Left kidney (tissue), 8 donors: ENCODE results near the gene PTPN21. TPM values are rescaled to one million over a fixed set of nuclear protein-coding genes. Genes with fewer than 3 reads are reported as not detected.

Experiments
- DNase-seq: peaks from one replicate; pipeline ENCODE4 v3.0.0-alpha.2; 2013
- long read RNA-seq, 8 donors: transcript quantifications; one replicate each; lab custom pipeline, GENCODE V29; 2026
- polyA plus RNA-seq: library from polyadenylated mRNA; unstranded; fragments of 120-200 nt; gene quantifications from one replicate; pipeline ENCODE4 v1.2.1, GENCODE V29; 2013; ENCODE audit not compliant: insufficient read length

Gene PTPN21
- 40.8 TPM for polyA plus RNA-seq
- long read RNA-seq, donor 1 = 0 reads
- long read RNA-seq, donor 2, full-length matches to known transcripts = 1 of 1 reads
- long read RNA-seq, donor 2, partial matches to known transcripts = 0 of 1 reads
- long read RNA-seq, donor 2, other reads (novel, unspliced or antisense) = 0 of 1 reads
- long read RNA-seq, donor 3 = 0 reads
- long read RNA-seq, donor 4 = 0 reads
- long read RNA-seq, donor 5, full-length matches to known transcripts = 4 of 4 reads
- long read RNA-seq, donor 5, partial matches to known transcripts = 0 of 4 reads
- long read RNA-seq, donor 5, other reads (novel, unspliced or antisense) = 0 of 4 reads
- long read RNA-seq, donor 6 = 0 reads
- long read RNA-seq, donor 7, partial matches to known transcripts = 5 of 5 reads
- long read RNA-seq, donor 7, other reads (novel, unspliced or antisense) = 0 of 5 reads
- long read RNA-seq, donor 8 = 0 reads

DNA sequence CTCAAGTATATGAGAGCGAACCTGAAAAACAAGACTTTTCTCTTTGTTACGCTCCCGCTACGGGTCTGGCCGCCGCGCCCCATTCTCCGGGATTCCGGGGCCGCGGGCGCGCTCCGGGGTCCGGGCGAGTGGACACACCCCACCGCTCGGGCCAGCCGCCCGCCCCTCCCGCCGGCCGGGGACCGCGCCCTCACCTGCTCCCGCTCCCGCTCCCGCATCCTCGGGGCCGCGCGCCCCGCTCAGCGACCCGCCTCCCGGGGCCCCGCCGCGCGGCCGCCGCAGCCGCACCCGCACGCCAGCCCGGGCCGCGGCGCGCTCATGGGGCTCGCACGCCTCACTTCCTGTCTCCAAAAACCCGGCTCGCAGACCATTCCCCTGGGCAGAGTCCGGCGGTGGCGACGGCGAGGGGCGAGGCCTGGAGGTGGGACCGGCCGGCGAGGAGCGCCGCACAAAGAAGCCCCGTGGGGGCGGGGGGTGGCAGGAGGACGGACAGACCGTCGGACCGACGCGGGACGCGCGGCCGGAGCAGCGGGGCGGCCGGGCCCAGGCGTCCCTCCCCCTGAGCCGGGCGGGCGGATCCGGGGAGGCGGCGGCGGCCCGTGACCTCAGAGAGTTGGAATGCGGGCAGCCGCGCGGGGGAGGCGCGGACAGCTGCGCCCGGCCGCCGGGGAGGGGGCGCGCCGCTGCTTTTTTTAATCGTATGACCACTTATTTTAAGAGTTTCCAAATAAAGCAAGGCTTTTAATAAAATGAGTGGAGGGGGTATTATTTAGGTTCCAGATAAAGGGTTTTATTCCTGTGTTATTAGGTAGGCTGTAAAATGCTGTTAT lies at the start of gene PTPN21:
Gene PTPN21, minus strand, starts transcription at position 551 of the 830 bp plus-strand sequence. CDS start 4,590 bp downstream, outside the sequence.
- peak; percentile 75 for DNase-seq

DNA sequence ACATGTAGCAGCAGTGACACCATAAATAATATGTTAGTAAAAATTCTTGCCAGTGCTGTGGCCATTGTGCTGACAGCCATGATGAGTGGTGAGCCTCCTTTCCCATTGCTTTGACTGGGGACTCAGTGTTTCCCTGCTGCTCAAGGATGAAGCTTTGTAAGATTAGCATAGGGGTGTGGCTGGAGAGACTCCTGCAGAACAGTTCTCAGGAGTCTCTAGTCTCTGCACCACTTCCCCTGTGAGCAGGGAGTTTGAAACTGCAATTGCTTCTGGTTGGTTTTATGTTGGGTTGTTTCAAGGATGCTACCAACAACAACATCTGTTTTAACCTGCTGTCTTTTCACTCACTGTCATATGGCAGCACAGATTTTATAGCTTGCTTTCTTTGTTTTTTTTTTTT lies 49.4 kb upstream of the PTPN21 start:
- no peak for DNase-seq

DNA sequence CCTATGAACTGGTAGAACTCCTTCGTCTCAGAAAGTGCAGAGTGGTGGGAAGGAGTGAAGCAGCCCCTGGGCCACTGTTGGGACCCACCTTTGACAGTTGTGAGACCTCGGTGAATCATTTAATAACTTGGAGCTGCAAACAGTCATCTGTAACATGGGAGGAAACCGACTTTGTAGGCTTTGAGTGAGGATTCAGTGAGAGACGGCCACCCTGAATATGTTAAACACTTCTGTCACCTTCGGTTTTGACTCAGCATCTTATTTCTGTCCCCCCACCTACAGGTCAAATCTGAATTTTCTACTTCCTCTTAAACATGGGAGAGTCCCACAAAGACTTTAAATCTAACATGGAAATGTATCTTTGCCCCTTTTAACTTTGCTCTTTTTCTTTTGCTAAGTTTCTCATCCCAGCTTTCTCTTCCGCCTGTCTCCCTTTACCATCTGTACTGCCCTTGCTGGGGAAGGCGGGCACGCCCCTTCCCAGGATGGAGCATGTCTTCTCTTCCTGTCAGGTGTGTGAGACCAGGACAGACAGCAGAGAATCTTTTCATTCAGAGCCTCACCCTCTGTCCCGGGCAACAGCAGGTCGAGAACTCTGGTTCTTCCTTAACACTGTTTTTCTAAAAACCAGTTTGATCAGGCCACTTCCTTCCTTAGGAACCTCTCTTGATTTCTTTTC lies 45.1 kb upstream of the PTPN21 start:
- DNase-seq = no peak

DNA sequence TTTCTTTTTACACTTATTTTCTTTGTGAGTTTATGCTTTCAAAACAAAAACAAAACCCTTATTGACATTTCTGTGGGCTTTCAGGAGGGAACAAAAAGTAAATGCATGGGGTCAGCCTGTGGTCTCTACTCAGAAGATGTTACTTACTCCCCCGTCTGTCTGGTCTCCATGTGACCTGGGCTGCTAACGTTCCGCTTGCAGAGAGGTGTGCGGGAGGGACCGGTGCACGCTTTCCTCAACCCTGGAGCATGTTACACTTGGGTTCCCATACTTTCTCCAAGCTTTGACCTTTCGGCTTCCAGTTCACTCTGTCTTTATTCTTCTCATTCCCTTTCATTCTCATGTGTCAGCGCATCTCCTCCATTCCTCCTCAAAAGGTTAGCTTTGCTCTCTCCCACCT lies 44.5 kb upstream of the PTPN21 start:
- DNase-seq = no peak

DNA sequence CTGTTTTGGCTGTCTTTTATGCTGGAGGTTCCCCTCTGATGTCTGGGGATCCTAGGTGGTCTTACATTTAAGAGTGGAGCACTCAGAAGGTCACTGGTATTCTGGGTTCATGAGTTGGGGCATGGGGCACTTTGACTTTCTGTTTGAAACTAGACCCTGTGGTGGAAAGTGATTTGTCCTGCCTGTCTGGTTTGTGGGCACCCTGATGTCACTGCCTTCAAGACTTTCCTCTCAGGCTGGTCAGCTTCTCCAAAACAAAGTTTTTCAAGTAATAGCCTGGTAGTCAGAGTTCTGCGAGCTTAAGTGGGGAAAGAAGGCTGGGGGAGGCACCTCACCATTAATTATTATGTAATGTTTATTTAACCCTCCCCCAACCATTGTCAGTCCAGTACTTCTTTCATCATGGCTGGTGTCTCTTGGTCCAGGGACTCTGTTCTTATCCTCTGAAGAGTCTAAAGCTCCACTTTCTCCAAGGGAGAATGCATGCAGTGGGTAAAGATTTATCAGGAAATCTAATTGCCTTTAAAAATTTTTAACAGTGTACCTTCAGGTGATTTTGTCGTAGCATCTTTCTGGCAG lies 43.4 kb upstream of the PTPN21 start:
- no peak for DNase-seq

DNA sequence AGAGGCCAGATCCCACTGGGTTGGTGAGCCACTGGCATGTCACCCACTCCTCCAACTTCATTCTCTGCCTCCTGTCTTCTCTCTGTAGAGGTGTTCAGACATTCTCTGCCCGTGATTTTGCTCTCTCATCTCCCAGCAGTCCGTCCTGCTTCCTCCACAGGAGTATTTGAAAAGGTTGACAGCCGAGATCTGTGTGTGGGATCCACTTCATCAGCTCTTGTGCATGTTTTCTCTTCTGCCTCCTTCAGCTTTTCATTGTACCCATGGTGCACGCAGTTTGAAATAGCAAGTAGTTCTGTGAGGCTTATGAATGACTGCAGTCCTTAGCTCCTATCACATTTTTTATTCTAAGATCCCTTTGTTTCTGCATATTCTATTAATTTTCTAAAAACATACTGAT lies 42.8 kb upstream of the PTPN21 start:
- no peak for DNase-seq

DNA sequence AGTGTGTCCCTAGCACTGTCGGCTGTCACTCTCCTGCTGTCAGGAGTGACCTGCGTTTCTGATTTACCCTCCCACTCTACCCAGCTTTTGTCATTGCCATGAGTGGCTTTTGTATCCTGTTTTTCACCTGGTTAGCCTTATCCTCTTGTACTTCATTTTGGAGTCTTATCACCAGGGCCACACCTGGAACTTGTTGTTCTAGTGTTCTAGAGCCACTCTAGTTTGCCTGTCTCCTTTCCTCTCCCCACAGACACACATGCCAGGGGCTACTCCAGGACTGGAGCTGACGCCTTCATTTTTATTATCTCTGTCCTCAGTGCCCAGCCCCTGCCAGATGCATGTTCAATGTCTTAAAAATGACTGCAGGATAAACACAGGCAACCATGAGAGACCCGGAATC lies 42.2 kb upstream of the PTPN21 start:
- no peak for DNase-seq

DNA sequence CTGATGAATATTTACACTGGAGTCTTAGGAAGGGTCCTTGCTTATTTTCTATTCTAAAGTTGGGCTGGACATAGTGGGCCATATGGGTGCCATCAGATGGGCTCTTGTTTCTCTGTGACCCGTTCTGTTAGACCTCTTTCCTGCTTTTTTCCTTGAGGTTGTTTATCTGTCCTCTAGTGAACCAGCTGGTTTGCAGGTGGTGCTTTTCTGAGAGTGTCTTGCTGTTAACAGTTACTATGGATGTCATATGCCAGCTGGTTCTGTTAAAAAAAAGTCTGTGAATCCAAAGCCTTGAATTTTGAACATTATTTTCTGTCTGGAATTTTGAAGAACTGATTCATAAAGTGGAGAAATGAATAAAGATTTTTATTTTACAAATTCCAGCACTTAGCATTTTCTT lies 37.2 kb upstream of the PTPN21 start:
- no peak for DNase-seq

DNA sequence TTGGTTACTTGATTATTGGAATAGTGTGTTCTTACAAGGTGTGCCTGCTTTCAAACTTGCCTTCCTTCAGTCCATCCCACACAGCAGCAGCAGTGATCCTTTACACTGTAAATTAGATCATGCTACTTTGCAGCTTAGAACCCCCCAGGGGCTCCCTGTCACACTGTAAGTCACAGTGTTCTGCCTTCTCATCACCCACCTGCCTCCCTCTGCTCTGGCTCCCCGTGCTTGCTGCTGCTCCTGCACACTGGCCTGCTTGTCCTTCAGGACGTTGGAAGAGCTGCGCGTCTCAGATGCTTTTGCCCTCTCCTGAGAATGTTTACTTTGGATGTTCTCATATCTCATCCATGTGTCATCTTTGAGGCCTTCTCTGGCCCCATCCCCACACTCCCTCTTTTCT lies 35.4 kb upstream of the PTPN21 start:
- no peak for DNase-seq

DNA sequence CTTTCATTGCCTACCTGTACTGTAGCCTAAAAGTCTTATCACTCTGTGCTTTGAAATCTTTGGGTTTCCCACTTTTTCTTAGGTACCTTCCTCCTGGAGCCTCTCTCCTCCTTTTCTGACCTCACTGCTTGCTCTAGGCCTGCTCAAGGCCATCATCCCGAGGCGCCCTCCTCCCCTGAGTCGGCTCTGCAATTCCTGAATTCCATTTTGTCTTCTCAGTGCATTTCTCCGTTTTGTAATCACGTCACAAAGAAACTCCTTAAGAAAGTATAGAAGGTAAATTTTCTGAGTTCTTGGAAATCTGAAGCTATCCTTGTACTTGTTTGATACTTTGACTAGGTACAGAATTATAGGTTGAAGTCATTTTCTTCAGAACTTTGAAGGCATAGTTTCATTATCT lies 33.3 kb upstream of the PTPN21 start:
- DNase-seq = no peak

DNA sequence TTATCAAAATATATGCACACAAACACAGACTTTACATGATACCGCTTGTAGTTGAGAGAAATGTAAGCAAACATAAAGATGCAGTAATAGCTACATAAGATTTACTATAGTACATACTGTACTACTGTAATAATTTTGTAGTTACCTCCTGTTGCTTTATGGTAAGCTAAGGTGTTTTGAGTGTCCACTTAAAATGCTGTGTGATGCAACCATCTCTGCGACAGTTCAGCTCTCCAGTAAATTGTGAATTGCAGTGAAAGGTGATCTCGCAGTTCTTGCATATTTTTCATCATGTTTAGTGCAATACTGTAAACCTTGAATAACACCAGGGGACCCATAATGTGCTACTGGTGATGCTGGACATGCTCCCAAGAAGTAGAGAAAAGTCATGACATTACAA lies 29.6 kb upstream of the PTPN21 start:
- no peak for DNase-seq

DNA sequence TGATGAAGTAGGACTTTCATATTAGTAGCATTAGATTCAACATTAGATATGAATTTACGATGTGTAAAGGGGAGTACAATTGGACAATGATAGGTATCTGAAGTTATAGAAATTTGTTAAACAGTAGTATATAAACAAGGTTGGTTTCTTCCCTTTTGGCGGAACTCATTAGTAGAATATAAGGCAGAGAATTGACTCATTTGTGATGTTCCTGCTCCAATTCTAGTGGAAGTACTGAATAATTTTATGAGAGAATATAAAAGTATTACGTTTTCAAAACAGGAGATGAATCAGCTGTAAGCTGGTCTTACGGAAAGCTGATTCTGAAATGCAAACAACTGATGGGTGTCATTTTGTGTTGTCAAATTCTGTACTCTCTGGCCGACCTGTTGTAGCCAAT lies 21.4 kb upstream of the PTPN21 start:
- DNase-seq = no peak

DNA sequence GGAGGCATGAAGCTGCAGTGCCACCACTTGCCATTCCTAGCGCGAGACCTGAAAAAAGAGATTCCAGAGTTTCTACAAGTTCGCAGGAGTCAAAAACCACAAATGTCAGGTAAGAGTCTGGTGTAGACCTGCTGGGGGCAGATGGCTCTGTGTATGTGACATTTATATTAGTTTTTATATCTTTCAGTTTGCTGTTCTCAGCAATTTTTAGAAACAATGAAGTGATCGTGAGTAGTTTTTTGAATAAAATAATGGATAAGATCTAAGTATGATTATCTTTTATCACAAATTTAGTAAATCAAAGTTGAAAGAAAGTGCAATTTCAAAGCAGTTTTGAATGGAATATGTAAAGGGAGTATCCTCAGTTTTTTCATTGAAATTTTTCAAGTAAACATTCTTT lies 17.3 kb upstream of the PTPN21 start:
- DNase-seq = no peak

DNA sequence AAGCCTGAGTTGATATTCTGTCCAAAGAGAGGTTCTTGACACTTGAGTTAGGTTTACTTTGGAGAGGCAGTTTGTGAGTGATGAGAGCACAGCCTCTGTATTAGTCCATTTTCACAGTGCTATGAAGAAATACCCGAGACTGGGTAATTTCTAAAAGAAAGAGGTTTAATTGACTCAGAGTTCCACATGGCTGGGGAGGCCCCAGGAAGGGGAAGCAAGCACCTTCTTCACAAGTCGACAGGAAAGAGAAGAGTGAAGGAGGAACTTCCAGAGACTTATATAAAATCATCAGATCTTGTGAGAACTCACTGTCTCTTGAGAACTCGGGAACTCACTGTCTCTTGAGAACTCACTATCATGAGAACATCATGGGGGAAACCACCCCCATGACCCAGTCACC lies 13.4 kb upstream of the PTPN21 start:
- no peak for DNase-seq

DNA sequence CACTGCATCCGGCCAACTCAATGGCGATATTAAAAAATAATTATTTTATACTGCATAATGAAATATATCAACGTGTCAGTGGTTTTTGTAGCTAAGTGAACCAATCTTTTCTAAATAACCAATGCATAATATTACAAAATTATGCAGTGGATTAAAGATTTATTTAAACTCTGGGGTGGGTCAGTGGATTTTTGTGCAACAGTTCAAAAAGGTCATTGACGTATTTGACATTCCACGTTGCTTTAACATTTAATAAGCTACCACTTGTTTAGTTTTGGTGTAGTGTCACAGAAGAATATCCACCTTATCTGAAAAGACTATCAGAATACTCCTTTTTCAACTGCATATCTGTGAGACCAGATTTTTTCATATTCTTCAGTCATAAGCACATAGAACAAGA lies 10.6 kb upstream of the PTPN21 start:
- DNase-seq = no peak

DNA sequence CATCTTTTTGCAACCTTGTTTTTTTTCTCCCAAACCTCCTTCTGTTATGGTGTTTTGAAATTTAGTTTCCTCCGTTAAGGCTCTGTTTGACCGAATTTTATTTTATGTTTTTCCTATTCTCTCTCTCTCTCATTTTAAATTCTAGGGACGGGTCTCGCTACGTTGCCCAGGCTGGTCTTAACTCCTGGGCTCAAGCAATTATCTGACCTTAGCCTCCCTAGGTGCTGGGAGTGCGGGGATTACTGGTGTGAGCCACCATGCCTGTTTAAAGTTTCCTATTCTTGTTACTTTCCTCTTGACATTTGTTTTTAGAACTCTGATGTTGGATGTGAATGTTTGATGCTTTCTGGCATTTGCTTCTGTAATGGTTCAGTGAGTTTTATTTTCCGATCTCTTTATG lies 9.0 kb upstream of the PTPN21 start:
- no peak for DNase-seq

DNA sequence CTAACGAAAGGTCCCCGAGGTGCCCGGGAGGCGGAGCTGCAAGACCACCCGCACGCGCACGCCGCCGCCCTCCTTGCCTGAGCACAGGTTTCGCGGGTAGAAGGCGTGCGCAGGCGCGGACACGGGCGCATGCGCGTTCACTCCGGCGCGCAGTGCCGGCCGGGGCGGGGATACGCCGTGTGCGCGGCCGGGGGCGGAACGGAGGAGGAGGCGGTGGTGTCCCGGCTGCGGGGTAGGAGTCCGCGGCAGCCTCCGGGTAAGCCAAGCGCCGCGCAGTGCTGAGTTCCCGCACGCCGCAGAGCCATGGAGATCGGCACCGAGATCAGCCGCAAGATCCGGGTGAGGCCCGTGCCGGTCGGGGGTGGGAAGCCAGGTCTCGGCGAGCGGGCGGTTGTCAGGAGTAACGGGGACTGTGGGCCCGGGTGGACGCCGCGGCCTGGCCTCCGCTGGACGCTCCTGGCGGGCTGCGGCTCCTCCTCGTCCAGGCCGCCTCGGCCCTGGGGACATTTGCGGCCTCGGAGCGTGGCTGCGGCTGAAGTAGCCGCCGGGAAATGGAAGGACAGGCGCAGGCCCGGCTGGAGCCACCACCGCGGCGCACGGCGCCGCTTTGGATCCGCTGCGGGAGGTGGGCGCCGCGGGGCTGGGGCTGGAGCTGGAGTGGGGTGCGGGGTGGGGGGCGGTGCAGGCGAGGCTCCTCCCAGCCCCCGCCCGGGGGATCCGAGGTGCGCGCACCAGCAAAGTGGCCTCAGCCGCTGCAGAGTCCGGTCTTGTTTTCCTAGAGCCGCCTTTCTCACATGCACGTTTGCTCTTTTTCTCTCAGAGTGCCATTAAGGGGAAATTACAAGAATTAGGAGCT lies 8.3 kb upstream of the PTPN21 start, which contains the start of gene ZC3H14:
Gene ZC3H14, plus strand, starts transcription at position 207 of the 856 bp plus-strand sequence. Its CDS starts 97 bp downstream, at position 304.
- peak; percentile 87 for DNase-seq

DNA sequence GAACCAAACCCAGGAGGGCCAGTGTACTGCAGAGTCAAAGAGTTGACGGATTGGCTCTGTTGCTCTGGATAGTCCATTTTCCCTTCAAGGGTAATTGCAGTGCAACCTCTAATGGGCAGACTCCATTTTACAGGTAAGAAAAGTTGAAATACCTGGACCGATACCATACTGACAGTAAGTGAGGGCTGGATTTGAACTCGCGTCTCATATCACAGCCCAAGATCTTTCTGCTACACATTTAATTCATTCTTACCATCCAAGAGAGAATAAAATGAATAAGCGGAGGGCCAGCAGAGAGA lies 7.7 kb upstream of the PTPN21 start:
- DNase-seq = no peak

DNA sequence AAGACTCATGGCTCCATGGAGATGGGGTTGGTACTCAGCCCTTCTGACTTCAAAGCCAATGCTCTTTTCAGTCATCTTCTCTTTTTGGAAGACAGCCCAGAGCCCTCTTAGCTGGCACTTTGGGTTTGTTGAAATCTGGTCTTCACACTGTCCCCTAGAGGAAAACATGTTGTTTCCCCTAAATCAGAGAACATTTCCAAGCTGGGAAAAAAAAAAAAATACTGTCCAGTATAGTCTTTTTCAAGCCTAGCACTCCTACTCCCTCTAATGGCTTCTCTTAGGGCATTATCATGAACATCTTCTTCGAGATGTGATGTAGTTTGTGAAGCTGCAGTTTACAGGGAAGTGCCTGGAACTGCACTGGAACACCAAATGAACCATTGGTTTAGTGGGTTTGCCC lies 5.0 kb upstream of the PTPN21 start:
- peak; percentile 27 for DNase-seq

DNA sequence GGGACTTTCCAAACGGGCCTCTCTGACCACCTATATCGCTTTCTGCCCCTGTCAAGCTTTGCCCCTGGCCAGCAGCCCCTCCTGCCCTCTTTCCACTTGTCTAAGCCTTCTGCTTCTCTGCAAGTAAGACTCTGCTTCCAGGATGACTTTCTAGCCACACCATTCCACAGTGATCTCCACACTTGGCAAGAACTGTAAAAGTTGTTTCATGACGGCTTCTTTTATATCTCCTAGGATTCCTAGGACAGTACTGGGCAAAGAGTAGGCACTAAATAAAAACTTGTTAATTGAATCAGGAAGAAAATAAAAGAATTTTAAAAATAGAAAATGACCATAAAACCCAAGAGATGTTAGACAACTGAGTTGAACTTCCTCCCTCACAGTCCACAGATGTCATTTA lies 1.8 kb upstream of the PTPN21 start:
- no peak for DNase-seq

DNA sequence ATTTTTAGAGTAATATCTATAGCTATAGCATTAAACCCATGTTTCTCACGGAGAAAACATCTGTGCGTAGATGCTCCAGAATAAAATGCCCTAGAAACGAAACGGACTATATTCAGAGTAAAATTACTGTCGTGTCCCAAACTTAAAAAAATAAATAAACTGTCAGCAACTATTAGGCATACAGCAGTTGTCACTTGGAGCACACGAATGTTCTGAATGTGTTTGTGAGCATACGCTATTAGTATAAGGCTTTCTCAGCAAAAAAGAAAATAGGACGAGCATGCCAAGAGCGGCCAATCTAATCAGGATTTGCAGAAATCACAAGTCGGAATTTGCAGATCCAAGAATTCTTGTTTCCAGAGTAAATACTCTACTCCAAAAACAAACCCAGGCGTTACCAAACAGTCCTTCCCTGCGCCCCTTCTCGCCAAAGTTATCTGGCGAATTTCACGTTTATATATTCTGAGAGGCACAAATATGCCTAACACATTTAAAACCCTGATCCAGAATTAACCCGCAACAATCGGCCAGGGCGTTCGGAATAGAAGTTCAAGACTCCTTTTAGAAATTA lies 836 bp downstream of the PTPN21 start:
- DNase-seq = peak; percentile 41
